ENCODE data around the gene SETD7. TPM values are rescaled to one million over a fixed set of nuclear protein-coding genes. Genes with fewer than 3 reads are reported as not detected.
A peak's percentile ranks its signal among the peaks of the same experiment; 100 is the strongest.

SETD7 gene
- total and polyA plus RNA-seq, 2 donors (not counting 1 experiment from before 2014, with no cell fraction given), result 5.1 to 13.0 TPM

GRCh38 chr4:139552517-139553307 is 3.3 kb downstream of the SETD7 start:
- intact Hi-C loops (cut with micrococcal nuclease), result no loop called here
- no peaks in the 10 kb centered on the region for H3K27me3 Mint-ChIP-seq
- H3K36me3 ChIP-seq (replicated peaks in 1 of 2; ENCODE audit: control extremely low read depth in 1 of 2, control insufficient read depth in 1 of 2, extremely low read depth in 1 of 2, insufficient read depth in 2 of 2, low read length in 1 of 2), result no peaks in the 10 kb centered on the region
- no peaks in the 10 kb centered on the region for H3K27me3 ChIP-seq (replicated peaks in 1 of 4; ENCODE audit: control extremely low read depth in 1 of 4, control insufficient read depth in 3 of 4, insufficient read depth in 4 of 4, low read length in 3 of 4)
- DNase-seq (no peak), ATAC-seq (ENCODE audit: low read depth) (no peak)
- H3K4me3 Mint-ChIP-seq, result no peak overlapping the region
- peaks cover 71% of the 10 kb centered on the region for H3K79me2 ChIP-seq (ENCODE audit: control insufficient read depth, insufficient read depth, low read length)
- no peak overlapping the region for H3K27ac ChIP-seq (ENCODE audit: low read length in 2 of 2)
- H3K27ac Mint-ChIP-seq, result peak overlapping the region; percentile 65
- H3K9ac ChIP-seq (ENCODE audit: low read length), result no peak overlapping the region
- H4K20me1 ChIP-seq (ENCODE audit: control insufficient read depth, insufficient read depth, low read length, poor library complexity, severe bottlenecking), result peaks cover 26% of the 10 kb centered on the region
- no peak overlapping the region for H3K4me3 ChIP-seq (ENCODE audit: control extremely low read depth in 1 of 5, extremely low read depth in 1 of 5, insufficient read depth in 1 of 5, low read depth in 2 of 5, low read length in 4 of 5)
- ChIA-PET CTCF (interaction anchor here (0.8 to 1.3 kb wide), 2 partner anchors 21 to 522 kb away, joined by 3 to 5 read pairs; no protein-coding TSS in a partner anchor), POLR2A (no interaction called here)
- H3K4me2 ChIP-seq (replicated peaks; ENCODE audit: low read depth, low read length, poor library complexity, severe bottlenecking), result no peak overlapping the region
- peaks cover 21 to 23% of the 10 kb centered on the region in 2 donors for H3K4me1 ChIP-seq (ENCODE audit: control insufficient read depth in 2 of 2, insufficient read depth in 2 of 2, low read length in 2 of 2)
- TF ChIP-seq CTCF (IDR thresholded peaks at IDR 0.05) (no peak), EZH2 (IDR thresholded peaks at IDR 0.05; ENCODE audit: borderline replicate concordance, insufficient read depth, low read depth, low read length, poor library complexity, severe bottlenecking) (no peak)
- no peaks in the 10 kb centered on the region for H3K9me3 ChIP-seq (ENCODE audit: control extremely low read depth in 1 of 3, control insufficient read depth in 2 of 3, insufficient read depth in 1 of 3, low read length in 2 of 3)
- 91% methylated on average over 2 of the region's 5 CpGs for WGBS (ENCODE audit: insufficient coverage)
- H3K4me1 Mint-ChIP-seq, result peaks cover 53% of the 10 kb centered on the region
- H3K9me3 Mint-ChIP-seq (ENCODE audit: insufficient read depth), result no peaks in the 10 kb centered on the region
- no peak overlapping the region for H2AFZ ChIP-seq (ENCODE audit: insufficient read depth, low read depth, low read length, poor library complexity, severe bottlenecking)

- H3K4me3 Mint-ChIP-seq, result no peak overlapping the region
- ChIA-PET CTCF (no interaction called here), POLR2A (no interaction called here)
- no peak overlapping the region for H3K4me2 ChIP-seq (replicated peaks; ENCODE audit: low read depth, low read length, poor library complexity, severe bottlenecking)
- no peaks in the 10 kb centered on the region for H3K27me3 ChIP-seq (replicated peaks in 1 of 4; ENCODE audit: control extremely low read depth in 1 of 4, control insufficient read depth in 3 of 4, insufficient read depth in 4 of 4, low read length in 3 of 4)
- peaks cover 77% of the 10 kb centered on the region for H3K79me2 ChIP-seq (ENCODE audit: control insufficient read depth, insufficient read depth, low read length)
- no peak overlapping the region for H3K9ac ChIP-seq (ENCODE audit: low read length)
- H3K4me1 Mint-ChIP-seq, result peaks cover 46% of the 10 kb centered on the region
- H3K9me3 ChIP-seq (ENCODE audit: control extremely low read depth in 1 of 3, control insufficient read depth in 2 of 3, insufficient read depth in 1 of 3, low read length in 2 of 3), result no peaks in the 10 kb centered on the region
- DNase-seq (no peak), ATAC-seq (ENCODE audit: low read depth) (no peak)
- H2AFZ ChIP-seq (ENCODE audit: insufficient read depth, low read depth, low read length, poor library complexity, severe bottlenecking), result no peak overlapping the region
- intact Hi-C loops (cut with micrococcal nuclease), result no loop called here
- TF ChIP-seq EZH2 (IDR thresholded peaks at IDR 0.05; ENCODE audit: borderline replicate concordance, insufficient read depth, low read depth, low read length, poor library complexity, severe bottlenecking), result no peak
- no peak for TF ChIP-seq CTCF (IDR thresholded peaks at IDR 0.05)
- H3K9me3 Mint-ChIP-seq (ENCODE audit: insufficient read depth), result no peaks in the 10 kb centered on the region
- H3K27ac ChIP-seq (ENCODE audit: low read length in 2 of 2), result no peak overlapping the region
- peaks cover 0 to 11% of the 10 kb centered on the region in 2 experiments for H3K36me3 ChIP-seq (replicated peaks in 1 of 2; ENCODE audit: control extremely low read depth in 1 of 2, control insufficient read depth in 1 of 2, extremely low read depth in 1 of 2, insufficient read depth in 2 of 2, low read length in 1 of 2)
- 100% methylated on average over 2 of the region's 5 CpGs for WGBS (ENCODE audit: insufficient coverage)
- peaks cover 13 to 18% of the 10 kb centered on the region in 2 donors for H3K4me1 ChIP-seq (ENCODE audit: control insufficient read depth in 2 of 2, insufficient read depth in 2 of 2, low read length in 2 of 2)
- H3K27me3 Mint-ChIP-seq, result no peaks in the 10 kb centered on the region
- peaks cover 27% of the 10 kb centered on the region for H4K20me1 ChIP-seq (ENCODE audit: control insufficient read depth, insufficient read depth, low read length, poor library complexity, severe bottlenecking)
- peak overlapping the region; percentile 41 for H3K27ac Mint-ChIP-seq
- no peak overlapping the region for H3K4me3 ChIP-seq (ENCODE audit: control extremely low read depth in 1 of 5, extremely low read depth in 1 of 5, insufficient read depth in 1 of 5, low read depth in 2 of 5, low read length in 4 of 5)
These were observed 5.1 kb downstream of the SETD7 start for GRCh38 chr4:139550724-139551429.

Measured in B cell (primary cell).